HG02938 (cell line): ENCODE data around the gene MYCBP2.
"Not testable (repeated sequence)": the region's sequence is repeated elsewhere in the genome, so short reads cannot be mapped to it uniquely, and the experiment has no call there.

Experiments
- ATAC-seq: cut with Tn5 transposase; IDR thresholded peaks from one replicate; pipeline ENCODE4 v1.9.1; 2021; ENCODE audit warnings: mild to moderate bottlenecking, moderate library complexity; ENCODE audit not compliant: unreplicated experiment

Gene MYCBP2

DNA sequence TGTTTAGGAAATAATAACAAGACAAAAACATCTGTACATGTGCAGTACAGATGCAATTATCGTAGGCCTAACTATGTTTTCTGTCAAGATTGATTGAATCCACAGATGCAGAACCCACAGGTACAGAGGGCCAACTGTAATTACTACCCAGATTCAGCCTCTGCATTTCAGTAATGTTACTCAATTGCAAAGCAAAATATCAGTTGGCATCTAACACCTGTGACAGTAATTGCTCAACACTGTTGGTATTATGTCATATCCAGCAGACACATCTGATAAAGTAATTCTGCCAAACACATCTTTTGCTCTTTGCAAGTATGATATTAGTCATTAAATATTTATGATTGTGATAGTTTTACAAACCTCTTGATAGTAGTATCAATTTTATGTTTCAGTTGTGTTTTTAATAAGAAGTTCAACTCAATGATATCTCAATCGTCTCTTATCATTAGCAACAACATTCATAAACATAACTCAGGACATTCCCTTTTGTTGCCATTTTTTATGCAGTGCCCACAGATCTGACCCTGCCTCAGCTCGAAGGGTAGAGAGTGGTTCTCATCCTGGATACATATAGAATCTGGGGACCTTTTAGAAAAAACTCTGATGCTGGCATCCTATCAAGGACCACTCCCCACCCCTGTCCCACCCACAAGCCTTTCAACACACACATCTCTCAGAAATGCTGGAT, 104.7 kb downstream of the MYCBP2 start:
- ATAC-seq = no peak

DNA sequence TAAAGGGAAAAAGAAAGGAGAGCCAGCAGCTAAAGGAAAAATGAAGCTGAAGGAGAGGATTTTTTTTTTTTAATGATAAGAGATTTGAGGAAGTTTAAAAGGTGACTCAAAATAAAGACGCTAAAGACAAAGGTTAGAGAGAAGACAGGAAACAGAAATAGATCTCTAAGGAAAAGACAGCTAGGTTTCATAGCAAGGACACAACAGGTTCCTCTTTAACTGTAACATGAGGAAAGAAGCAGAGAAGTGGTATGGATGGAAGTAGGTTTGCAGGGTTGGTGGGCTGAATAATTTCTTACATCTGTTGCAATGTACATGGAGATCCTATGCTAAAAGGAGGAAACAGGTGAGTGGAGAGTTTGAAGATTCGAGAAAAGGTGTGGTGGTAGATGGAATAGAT, 107.5 kb downstream of the MYCBP2 start:
- no peak for ATAC-seq

DNA sequence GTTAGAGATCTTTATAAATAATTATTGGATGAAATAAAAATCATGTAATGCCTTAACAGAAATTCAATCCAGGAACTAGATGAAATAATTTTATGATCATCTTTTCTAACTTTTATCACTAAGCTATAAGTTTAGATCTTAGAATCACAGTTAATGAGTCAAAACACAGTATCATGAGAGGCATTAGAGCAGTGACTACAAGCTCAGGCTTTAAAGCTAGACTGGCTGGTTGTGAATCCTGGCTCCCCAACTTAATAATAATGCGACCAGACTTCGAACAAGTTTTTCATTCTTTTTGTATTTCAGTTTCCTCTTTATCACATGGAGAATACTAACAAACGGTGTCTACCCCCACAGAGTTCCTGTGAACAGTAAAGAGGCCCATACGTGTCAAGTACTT, 108.6 kb downstream of the MYCBP2 start:
- no peak for ATAC-seq

DNA sequence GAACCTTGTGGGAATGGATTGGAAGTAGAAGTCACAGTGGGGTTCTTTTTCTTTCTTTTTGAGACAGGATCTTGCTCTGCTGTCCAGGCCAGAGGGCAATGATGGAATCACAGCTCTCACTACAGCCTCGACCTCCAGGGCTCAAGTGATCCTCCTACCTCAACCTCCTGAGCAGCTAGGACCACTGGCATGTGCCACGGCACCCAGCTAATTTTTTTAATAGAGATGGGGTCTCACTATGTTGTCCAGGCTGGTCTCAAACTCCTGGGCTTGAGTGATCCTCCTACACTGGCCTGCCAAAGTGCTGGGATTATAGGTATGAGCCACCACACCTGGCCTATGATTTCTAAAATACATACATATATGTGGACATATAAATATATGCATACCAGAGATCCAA, 111.4 kb downstream of the MYCBP2 start:
- no peak for ATAC-seq

DNA sequence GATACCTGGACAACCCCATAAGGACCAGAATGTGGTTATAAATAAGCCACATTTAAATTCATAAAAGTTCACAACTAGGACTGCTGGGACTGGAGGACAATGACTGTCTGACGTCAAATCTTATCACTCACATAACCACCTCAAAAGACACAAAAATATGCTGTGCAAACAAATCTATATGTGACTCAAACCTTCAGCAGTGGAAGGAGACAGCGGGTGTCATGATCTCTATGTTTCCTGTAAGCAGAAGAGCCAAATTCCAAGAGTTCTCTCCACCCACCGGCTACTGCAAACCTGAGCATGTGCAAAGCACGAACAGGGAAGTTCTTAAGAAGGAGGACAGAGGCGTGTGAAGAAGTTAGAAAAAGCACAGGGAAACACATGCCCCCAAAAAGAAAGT, 113.2 kb downstream of the MYCBP2 start:
- no peak for ATAC-seq

DNA sequence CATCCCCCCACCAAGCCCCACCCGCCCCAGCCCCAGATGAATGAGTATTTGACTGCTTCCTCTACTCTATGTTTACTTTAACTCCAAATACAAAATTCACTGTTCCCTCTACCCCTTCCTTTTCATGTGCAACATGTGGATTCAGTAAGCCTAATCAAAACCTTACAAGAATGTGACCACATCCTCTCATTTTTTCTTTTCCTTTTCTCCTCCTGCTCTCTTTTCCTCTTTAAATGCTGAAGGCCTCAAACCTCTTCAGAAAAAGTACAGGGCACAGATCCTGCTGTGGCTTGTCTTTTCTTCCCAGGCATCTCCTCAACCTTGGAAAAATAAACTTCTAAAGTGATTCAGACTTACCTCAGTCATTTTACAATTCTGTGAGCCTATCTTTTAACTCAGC, 119.0 kb downstream of the MYCBP2 start:
- ATAC-seq = no peak

DNA sequence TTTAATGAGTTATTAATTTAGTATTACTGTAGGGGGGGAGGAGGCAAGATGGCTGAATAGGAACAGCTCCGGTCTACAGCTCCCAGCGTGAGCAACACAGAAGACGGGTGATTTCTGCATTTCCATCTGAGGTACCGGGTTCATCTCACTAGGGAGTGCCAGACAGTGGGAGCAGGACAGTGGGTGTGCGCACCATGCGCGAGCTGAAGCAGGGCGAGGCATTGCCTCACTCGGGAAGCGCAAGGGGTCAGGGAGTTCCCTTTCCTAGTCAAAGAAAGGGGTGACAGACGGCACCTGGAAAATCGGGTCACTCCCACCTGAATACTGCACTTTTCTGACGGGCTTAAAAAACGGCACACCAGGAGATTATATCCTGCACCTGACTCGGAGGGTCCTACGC, 127.9 kb downstream of the MYCBP2 start:
- ATAC-seq = not testable (repeated sequence)

DNA sequence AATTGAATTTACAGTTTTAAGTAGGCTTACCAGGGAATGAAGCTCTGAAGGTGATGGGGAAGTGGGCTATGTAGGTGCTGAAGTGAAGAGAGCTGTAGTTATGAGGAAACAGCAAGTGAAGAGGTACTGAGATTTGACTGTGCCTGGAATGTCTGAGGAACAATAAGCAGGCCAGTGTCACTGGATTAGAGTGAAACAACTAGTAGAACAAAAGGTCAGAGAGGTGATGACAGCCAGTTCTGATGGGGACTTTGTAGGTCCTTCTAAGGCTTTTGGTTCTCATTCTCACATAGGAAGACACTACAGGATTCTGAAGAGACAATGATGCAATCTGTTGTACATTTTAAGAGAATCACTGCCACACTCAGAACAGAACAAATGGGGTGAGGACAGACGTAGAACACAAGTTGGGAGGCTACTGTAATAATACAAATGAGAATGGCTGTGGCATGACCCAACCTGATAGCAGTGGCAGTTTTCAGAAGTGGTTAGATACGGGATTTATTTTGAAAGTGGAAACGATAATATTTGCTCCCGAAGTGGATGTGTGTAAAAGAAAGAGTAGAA, 130.8 kb downstream of the MYCBP2 start:
- ATAC-seq = no peak

DNA sequence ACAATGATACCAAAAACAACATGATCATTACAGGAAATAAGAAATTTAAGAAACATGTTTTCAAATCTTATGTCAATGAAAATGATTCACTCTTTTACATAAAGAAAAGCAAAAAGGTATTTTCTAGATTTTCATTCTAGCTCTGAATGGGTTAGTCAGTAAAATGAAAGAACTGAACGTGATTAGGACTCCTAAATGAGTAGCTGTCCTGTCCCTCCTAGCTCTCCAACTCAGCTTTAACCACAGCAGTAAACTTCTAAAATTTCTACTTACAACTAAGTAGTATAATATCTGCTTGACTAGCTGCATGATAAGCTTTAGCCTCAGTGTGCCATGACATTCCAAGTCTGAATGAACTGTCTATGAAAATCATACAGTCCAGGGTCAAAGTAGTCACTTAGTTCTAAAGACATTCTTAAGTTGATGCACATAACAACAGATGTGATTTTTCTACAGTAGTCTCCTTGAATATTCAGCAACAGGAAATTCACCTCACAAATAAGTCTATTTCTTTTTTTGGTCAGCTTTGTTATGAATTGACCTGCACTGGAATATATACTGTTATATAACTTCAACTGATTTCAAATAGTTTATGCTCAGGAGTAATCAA, 136.4 kb downstream of the MYCBP2 start:
- ATAC-seq = no peak

DNA sequence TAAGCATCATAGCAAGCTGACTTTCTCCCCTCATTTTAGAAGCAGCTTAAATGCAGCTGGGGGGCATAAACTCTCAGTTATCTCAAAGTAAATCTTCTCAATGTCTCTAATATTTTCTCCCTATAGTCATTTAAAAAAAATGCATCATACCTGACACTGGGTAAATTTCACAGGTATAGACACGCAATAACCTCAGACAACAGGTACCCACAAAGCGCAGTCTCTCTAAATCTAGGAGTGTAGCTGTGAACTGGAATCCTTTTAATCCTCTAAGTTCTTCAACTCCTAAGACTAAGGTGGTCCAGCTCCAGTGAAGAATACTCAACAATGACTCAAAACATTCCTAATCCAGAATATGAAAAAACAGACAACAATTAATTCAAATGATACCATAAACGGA, 141.2 kb downstream of the MYCBP2 start:
- ATAC-seq = no peak

DNA sequence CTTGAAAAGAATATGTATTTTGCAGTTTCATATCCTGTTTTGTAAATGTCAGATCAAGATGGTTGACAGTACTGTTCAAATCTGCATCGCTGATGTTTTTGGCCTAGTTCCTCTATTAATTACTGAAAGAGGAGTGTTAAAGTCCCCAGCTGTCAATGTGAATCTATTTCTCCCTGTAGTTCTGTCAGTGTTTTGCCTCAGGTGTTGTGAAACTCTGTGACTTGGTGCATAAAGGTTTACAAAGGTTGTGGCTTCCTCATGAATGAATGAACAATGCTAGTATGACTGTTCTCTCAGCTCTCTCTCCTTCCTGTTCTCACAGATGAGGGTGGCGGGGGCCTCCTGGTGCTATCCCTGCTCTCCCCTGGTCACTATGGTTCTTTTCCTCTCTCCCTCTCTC, 142.4 kb downstream of the MYCBP2 start:
- peak; percentile 97 for ATAC-seq

DNA sequence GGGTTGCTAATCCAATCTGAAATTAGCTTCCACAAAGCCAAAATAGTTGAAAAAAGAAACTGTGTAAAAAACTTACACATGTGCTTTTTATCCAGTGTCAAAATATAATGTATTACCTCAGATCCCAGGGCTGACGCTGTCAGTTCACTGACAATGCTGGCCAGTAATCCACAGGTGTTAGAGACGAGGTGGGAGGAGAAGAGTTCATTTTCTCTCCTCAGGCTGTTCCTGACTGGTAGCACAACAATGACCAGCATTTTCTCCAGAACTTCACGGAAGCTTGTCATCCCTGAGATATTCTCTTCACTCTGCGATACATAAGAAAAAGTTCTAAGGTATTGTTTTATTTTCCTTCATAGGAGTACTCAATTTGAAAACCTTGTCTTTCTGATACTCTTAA, 146.9 kb downstream of the MYCBP2 start:
- ATAC-seq = no peak

DNA sequence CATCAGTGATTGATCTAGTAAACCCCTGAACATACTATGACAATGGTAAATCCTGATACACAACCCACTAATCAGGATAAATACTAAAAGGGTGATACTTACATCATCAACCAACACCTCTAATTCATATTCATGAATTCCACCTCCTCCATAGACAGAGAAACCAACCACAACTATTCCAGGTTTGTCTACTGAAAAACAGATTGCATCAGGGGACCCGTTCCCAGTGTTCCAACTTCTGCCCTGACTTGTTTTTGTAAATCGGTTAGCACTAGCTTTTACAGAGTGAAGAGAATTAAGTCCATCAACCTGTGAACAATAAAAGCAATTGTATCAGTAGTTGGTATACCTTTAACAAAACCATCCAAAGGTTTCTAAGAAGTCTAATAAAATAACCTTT, 149.2 kb downstream of the MYCBP2 start:
- no peak for ATAC-seq

DNA sequence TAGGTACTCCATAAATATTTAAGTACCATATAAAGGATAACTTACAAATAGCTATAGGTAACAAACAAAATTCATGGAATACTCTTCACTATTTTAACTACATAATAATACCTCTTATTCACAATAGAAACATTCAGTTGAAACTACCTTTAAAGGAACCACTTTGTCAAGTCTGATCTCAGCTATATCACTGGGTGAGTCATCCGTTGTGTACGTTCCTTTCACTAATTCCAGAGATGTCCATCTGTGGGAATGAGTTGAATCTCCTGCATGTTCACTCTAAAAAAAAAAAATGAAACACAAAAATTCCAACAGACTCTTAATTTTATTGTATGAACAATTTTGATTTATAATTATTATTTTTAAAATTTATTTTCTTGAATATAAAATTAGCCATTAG, 150.5 kb downstream of the MYCBP2 start:
- ATAC-seq = no peak

DNA sequence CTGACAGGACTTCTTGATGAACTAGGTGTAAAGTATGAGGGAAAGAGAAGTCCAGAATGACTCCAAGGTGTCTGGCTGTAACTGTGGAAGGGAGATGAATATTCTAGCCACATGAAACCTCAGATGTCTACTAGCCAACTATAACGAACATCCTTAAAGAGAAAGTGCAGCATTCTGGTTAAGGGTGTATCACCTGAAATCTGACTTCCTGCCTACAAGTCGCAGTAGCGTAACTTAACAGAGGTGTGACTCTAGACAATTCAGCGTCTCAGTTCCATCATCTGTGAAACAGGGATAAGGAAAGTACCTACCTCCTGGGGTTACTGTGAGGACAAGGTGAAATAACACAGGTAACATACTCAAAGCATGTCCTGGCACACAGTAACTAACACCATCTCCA, 154.2 kb downstream of the MYCBP2 start:
- no peak for ATAC-seq

DNA sequence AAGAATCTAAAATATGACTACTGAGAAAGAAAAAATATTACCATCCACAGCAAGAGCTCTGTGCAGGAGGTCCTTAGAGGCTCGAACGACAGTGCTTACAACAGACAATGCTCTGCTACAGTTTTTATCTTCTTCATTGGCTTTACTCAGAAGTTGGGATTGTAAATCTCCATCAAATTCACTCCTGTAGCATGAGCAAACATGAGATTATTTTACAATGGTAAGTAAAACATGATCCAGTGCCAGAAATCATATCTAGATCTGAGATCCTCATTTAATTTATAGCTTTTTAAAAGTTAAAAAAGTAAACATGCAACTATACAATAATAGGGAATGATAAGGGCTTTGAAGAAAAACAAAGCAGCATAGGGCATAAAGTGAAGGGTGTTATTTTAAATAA, 155.4 kb downstream of the MYCBP2 start:
- no peak for ATAC-seq

DNA sequence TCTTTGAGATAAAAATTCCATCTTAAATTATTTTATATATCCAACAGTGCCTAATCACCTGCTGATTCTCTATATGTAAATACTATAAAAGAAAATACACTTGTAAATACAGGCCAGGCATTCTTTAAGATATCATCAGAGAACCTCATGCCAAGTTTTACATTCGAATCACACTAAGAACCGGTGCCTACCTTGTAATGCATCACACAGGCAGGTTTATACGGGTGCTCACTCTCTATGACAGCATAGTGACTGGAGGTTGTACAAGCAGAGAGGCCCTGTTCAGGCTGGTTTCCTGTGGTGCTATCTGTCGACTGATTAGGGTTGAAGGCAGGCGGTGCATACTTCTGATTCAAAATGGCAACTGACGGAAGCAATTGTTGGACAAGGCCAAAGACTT, 158.7 kb downstream of the MYCBP2 start:
- ATAC-seq = no peak

DNA sequence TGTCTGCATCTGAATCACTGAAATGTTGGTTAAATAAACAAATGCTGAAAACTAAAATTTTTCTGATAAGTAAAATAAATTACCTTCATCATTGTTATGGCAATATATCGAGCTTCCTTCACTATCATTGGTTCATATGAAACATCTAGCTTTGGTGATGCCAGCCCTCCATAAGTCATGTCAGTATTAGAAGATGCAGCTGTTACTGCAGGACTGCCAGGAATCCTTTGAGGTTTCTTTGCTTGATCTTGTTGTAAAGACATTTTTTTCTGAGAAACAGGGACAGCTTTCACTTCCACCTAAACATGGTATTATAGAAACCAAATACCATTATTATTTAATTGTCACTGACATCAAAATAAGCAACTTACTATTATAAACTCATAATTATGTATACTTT, 176.2 kb downstream of the MYCBP2 start:
- no peak for ATAC-seq

DNA sequence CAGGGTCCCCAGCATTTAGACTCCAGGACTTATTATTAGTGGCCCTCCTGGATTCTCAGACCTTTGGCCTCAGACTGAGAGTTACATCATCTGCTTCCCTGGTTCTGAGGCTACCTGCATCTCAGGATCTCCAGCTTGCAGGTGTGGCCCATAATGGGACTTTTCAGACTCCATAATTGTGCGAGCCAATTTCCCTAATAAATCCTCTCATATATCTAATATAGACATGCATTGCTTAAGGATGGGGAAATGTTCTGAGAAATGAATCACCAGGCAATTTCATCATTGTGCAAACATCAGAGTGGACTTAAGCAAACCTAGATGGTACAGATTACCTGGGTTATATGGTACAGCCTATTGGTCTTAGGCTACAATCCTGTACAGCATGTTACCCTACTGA, 183.5 kb downstream of the MYCBP2 start:
- no peak for ATAC-seq

DNA sequence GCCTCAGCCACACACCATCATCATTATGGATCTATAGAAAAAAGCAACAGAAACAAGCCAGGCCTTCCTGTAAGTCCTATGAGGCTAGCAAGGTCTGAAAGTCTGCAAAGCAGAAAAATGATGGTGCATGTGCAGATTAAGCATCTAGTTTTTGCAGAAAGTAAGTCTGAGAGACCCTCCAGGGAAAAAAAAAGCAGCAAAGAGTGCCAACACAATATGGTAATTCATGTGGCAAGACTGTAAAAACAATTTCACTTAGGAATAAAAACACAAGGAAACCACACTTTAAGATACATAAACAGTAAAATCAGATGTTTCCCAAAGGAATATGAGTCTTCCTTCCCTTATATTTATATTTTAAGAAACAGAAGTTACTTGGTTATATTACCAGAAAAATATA, 187.6 kb downstream of the MYCBP2 start:
- ATAC-seq = no peak

DNA sequence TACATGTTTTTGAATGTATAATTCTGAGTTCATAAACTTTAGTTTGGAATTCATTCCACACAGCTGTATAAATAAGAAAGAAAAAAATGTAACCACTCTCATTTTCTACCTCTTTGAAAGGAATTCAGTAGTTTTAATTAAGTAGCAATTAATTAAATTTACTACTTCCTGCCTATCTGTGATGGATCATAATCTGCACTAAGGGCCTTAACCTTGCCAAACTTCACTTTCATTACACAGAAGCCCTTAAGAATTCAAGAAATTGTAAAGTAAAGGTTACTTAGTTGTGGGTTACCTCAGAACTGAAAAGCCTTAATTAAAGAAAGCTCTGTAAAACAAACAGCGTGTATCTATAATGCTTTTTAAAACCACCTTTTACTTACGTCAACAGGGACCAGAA, 188.1 kb downstream of the MYCBP2 start:
- ATAC-seq = no peak

DNA sequence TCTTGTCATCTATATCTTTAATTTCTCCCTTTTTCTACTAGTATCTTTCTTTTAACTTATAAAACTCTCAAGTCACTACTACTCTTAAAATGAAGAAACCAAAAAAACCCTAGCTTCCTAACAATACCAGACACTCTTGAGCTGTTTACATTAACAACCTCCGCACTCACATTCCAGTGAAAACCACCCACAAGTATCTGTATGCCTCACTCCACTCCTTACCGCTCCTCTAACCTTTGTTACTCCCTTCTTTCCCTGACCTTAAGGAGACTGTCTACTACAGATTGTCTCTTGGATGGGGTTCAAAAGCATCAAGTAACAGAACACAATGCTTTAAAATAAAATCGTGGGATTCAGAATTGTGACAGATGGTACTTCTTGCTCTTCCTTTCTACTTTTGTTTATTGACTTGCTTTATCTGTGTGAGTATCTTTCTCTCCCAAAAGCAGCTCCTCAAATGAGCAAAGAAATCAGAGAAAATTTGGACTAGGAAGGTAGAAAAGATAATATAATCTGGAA, 189.9 kb downstream of the MYCBP2 start:
- ATAC-seq = no peak

DNA sequence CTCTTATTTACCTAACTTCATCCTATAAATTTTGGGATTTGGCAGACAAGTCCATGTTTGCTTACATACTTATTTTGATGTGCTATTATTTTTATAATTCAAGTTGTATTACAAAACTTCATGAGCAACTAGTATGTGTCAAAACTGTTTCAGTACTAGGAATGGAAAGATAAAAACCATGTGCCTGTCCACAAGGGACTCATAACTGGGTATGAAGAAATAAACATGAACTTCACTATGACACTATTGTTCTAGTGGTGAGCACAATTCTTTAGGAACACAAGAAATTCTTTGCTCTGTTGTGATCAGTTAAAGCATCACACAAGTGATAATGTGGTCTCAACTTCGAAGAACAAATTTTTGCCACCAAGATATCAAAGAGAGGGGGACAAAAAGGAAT, 202.5 kb downstream of the MYCBP2 start:
- no peak for ATAC-seq
